ENCODE results near the gene TMEM45A. TPM values are rescaled to one million over a fixed set of nuclear protein-coding genes. Genes with fewer than 3 reads are reported as not detected.

Gene TMEM45A
- total RNA-seq, 1 donor from 2014 or later: 30.9 TPM

DNA sequence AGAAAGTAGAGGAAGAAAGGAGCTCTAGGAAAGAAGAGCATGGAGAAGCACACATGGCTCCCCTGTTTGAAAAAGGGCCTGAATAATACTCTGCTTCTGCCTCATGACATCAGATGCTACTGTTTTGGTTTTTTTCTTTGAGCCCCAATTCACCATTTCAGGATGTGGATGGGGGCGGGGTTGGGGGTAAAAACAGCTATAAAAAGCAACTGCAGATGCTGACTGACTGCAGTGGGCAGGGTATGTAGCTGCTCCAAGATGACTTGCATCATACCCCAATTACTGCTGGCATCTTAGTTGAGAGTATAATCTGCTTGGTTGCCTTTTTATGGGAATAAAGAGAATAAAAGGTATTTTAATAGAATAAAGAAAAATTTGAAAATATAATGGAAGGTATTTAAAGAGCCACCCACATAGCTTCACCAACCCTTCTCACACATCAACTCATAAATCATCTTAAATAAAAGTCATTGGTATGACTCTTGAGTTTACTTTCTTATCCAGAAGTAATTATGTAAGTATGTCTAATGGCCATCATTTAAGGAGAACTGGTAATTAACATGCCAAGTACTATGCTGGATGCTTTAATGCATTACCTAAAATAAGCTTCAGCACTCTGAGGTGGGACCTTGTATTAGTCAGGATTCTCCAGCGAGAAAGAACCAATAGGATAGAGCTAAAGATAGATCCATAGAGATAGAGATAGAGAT is 36.4 kb upstream of the TMEM45A start:
- no peak overlapping the region for H3K4me3 ChIP-seq
- H3K27me3 ChIP-seq: no peaks in the 10 kb centered on the region
- DNase-seq (ENCODE audit: low spot score in 2 of 2): no peak
- no peak overlapping the region for H3K27ac ChIP-seq
- no peaks in the 10 kb centered on the region for H3K4me1 ChIP-seq
- TF ChIP-seq, protein P1, sequence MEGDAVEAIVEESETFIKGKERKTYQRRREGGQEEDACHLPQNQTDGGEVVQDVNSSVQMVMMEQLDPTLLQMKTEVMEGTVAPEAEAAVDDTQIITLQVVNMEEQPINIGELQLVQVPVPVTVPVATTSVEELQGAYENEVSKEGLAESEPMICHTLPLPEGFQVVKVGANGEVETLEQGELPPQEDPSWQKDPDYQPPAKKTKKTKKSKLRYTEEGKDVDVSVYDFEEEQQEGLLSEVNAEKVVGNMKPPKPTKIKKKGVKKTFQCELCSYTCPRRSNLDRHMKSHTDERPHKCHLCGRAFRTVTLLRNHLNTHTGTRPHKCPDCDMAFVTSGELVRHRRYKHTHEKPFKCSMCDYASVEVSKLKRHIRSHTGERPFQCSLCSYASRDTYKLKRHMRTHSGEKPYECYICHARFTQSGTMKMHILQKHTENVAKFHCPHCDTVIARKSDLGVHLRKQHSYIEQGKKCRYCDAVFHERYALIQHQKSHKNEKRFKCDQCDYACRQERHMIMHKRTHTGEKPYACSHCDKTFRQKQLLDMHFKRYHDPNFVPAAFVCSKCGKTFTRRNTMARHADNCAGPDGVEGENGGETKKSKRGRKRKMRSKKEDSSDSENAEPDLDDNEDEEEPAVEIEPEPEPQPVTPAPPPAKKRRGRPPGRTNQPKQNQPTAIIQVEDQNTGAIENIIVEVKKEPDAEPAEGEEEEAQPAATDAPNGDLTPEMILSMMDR (IDR thresholded peaks at IDR 0.05): no peak
- H3K9me3 ChIP-seq: no peaks in the 10 kb centered on the region
- no peaks in the 10 kb centered on the region for H3K36me3 ChIP-seq
- intact Hi-C loops (cut with DNase I): no loop called here

DNA sequence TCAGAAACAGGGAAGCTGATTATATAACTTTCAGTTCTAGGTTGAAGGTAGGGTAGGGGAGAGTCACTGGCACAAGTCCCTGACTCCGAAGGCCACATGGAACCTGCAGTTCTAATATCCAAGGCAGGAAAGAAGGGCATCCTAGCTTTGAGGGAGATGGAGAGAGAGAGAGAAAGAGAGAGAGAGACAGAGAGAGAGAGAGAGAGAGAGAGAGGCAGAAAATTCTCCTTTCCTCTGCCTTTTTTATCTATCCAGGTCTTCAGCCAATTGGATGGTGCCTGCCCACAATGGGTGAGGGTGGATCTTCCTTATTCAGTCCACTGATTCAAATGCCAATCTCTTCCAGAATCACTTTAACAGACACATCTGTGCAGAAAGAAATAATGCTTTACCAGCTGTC is 35.7 kb upstream of the TMEM45A start:
- no peak for DNase-seq (ENCODE audit: low spot score in 2 of 2)
- H3K9me3 ChIP-seq: no peaks in the 10 kb centered on the region
- H3K27ac ChIP-seq: no peak overlapping the region
- intact Hi-C loops (cut with DNase I): no loop called here
- TF ChIP-seq, protein P1 (IDR thresholded peaks at IDR 0.05): no peak
- no peaks in the 10 kb centered on the region for H3K36me3 ChIP-seq
- no peaks in the 10 kb centered on the region for H3K27me3 ChIP-seq
- H3K4me1 ChIP-seq: no peaks in the 10 kb centered on the region
- no peak overlapping the region for H3K4me3 ChIP-seq

DNA sequence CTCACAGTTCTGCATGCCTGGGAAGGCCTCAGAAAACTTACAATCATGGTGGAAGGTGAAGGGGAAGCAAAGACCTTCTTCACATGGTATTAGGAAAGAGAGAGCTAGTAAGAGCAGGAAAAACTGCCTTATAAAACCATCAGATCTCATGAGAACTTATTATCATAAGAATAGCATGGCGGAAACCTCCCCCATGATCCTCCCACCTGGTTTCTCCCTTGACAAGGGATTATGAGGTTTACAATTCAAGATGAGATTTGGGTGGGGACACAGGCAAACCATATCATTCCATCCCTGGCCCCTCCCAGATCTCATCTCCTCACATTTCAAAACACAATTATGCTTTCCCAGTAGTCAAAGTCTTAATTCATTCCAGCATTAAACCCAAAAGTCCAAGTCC is 34.6 kb upstream of the TMEM45A start:
- Histone ChIP-seq H3K36me3 (no peaks in the 10 kb centered on the region), H3K27ac (no peak overlapping the region), H3K27me3 (no peaks in the 10 kb centered on the region), H3K9me3 (no peaks in the 10 kb centered on the region), H3K4me1 (no peaks in the 10 kb centered on the region), H3K4me3 (no peak overlapping the region)
- no peak for DNase-seq (ENCODE audit: low spot score in 2 of 2)
- TF ChIP-seq, protein P1 (IDR thresholded peaks at IDR 0.05): no peak
- intact Hi-C loops (cut with DNase I): no loop called here

DNA sequence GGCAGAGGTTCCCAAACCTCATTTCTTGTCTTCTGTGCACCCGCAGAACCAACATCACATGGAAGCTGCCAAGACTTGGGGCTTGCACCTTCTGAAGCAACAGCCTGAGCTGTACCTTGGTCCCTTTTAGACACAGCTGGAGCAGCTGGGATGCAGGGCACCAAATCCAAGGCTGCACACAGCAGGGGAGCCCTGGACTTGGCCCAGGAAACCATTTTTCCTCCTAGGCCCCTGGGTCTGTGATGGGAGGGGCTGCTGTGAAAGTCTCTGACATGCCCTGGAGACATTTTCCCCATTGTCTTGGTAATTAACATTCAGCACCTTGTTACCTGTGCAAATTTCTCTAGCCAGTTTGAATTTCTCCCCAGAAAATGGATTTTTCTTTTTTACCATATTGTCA is 33.6 kb upstream of the TMEM45A start:
- Histone ChIP-seq H3K4me1 (no peaks in the 10 kb centered on the region), H3K27me3 (no peaks in the 10 kb centered on the region), H3K4me3 (no peak overlapping the region), H3K9me3 (no peaks in the 10 kb centered on the region), H3K36me3 (no peaks in the 10 kb centered on the region), H3K27ac (no peak overlapping the region)
- intact Hi-C loops (cut with DNase I): no loop called here
- DNase-seq (ENCODE audit: low spot score in 2 of 2): no peak
- TF ChIP-seq, protein P1 (IDR thresholded peaks at IDR 0.05): no peak

DNA sequence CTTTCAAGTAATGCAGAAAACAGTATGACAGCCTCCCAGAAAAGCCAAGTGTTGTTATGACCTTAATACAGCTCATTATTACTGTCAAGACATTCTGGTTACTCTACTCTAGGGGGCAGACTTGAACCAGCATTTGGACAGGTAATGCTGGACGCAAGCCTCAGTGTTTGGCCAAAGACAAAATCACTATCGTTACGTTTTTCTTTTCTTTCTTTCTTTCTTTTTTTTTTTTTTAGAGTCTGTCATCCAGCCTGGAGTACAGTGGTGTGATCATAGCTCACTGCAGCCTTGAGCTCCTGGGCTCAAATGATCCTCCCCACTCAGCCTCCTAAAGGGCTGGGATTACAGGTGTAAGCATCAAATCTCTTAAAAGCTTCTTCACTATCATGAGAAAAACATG is 29.4 kb upstream of the TMEM45A start:
- Histone ChIP-seq H3K36me3 (no peaks in the 10 kb centered on the region), H3K4me1 (no peaks in the 10 kb centered on the region), H3K9me3 (no peaks in the 10 kb centered on the region), H3K27ac (no peak overlapping the region), H3K27me3 (no peaks in the 10 kb centered on the region), H3K4me3 (no peak overlapping the region)
- DNase-seq (ENCODE audit: low spot score in 2 of 2): no peak
- TF ChIP-seq, protein P1 (IDR thresholded peaks at IDR 0.05): peak; percentile 50 to 64 (median 55)
- intact Hi-C loops (cut with DNase I): loop anchor here (1.0 kb wide), 1 partner anchor 127 kb away; no protein-coding TSS in a partner anchor
